GM23338 (cell line): ENCODE measurements around the gene GALNT13.
A peak's percentile ranks its signal among the peaks of the same experiment; 100 is the strongest.

Experiments
- CREB1 ChIP-seq: fragments of 250-450 bp; sonication (Bioruptor Pico); IDR thresholded peaks from 2 replicates; pipeline ENCODE4 v1.5.0; 2020; ENCODE audit warnings: low read depth, mild to moderate bottlenecking, moderate library complexity
- EZH2 ChIP-seq: fragments of 200-600 bp; sonication (generic); IDR thresholded peaks from one replicate; pipeline ENCODE4 v1.8.0; 2017; ENCODE audit warnings: antibody characterized with exemption, mild to moderate bottlenecking, low read depth; ENCODE audit not compliant: unreplicated experiment
- EZH2phosphoT487 ChIP-seq: fragments of 200-600 bp; sonication (generic); IDR thresholded peaks from one replicate; pipeline ENCODE4 v1.8.1; 2018; ENCODE audit warnings: antibody characterized with exemption; ENCODE audit not compliant: unreplicated experiment
- JUNB ChIP-seq: IDR thresholded peaks from one replicate; pipeline ENCODE4 v1.6.1; 2016; ENCODE audit warnings: antibody characterized with exemption; ENCODE audit not compliant: unreplicated experiment
- POLR2AphosphoS5 ChIP-seq: IDR thresholded peaks from 2 replicates; pipeline ENCODE4 v1.6.1; 2016; ENCODE audit warnings: antibody characterized with exemption, low read depth
- ZNF331 ChIP-seq: fragments of 250-450 bp; sonication (Bioruptor Pico); IDR thresholded peaks from 2 replicates; pipeline ENCODE4 v1.5.0; 2020; ENCODE audit warnings: low read depth, mild to moderate bottlenecking, moderate library complexity
- TF ChIP-seq, protein P1 (sequence below), 2 experiments: fragments of 200-600 bp in 1 of 2; sonication (generic) in 1 of 2; conservative IDR thresholded peaks; 2 replicates each; pipeline versions ENCODE4 v1.5.1 to v1.6.1; 2016 to 2017; ENCODE audit warnings: antibody characterized with exemption in 2 of 2, low read depth in 2 of 2, mild to moderate bottlenecking in 2 of 2, moderate library complexity in 1 of 2
- TF ChIP-seq, protein P2 (sequence below): IDR thresholded peaks from 2 replicates; pipeline ENCODE4 v1.6.1; 2016; ENCODE audit warnings: antibody characterized with exemption
- TF ChIP-seq, protein P3 (sequence below): IDR thresholded peaks from one replicate; pipeline ENCODE4 v1.6.1; 2018; ENCODE audit warnings: antibody characterized with exemption; ENCODE audit not compliant: unreplicated experiment

DNA sequence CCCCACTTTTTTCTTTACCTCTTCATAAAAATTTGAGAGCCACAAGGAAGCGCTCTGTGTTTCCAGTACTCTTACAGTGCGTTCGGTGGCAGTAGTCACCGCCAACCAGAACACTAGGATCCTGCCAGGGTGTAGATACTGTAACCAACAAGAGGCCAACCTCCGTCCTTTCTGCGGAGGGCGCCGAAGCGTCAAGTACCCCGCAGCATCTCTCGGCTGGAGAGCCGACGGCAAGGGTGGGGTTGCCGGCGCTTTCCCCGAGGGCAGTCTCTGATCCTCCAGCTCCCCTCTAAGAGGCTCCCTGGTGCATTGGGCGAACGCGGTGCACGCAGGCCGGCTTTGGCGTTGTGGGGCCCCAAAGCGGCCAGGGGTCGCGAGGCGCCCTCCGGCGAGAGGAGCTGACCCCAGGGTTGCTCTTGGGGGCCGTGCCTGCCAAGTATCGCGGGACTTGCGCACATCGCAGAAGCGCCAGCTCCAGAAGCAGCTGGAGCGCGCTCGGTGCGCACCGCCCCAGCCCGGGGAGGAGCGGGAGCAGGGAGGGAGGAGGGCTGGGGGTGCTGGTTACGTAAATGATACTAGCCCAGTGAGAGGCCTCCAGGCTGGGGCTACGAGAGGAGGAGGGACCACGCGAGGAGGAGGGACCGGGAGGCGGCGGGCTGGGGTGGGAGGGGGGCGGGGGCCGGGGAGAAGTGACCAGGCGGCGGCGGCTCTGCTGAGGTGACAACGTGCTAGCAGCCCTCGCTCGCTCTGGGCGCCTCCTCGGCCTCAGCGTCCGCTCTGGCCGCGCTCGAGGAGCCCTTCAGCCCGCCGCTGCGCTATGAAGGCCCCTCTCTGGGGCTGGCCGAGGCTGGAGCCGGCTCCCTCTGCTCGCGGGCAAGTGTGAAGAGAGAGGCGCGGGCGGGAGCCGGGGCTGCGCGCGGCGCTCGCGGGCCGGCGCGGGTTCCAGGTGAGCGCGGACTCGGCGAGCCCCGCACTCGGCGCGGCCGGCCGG is at the start of gene GALNT13:
- TF ChIP-seq, protein P1, sequence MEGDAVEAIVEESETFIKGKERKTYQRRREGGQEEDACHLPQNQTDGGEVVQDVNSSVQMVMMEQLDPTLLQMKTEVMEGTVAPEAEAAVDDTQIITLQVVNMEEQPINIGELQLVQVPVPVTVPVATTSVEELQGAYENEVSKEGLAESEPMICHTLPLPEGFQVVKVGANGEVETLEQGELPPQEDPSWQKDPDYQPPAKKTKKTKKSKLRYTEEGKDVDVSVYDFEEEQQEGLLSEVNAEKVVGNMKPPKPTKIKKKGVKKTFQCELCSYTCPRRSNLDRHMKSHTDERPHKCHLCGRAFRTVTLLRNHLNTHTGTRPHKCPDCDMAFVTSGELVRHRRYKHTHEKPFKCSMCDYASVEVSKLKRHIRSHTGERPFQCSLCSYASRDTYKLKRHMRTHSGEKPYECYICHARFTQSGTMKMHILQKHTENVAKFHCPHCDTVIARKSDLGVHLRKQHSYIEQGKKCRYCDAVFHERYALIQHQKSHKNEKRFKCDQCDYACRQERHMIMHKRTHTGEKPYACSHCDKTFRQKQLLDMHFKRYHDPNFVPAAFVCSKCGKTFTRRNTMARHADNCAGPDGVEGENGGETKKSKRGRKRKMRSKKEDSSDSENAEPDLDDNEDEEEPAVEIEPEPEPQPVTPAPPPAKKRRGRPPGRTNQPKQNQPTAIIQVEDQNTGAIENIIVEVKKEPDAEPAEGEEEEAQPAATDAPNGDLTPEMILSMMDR (conservative IDR thresholded peaks at IDR 0.05; ENCODE audit: low read depth in 2 of 2) = no peak
- TF ChIP-seq EZH2 (no peak), EZH2phosphoT487 (no peak), JUNB (no peak), ZNF331 (no peak), POLR2AphosphoS5 (peak; percentile 52), CREB1 (CRISPR knock-in tag) (no peak; the same call in 1 of the 2 replicates)
- TF ChIP-seq, protein P2, sequence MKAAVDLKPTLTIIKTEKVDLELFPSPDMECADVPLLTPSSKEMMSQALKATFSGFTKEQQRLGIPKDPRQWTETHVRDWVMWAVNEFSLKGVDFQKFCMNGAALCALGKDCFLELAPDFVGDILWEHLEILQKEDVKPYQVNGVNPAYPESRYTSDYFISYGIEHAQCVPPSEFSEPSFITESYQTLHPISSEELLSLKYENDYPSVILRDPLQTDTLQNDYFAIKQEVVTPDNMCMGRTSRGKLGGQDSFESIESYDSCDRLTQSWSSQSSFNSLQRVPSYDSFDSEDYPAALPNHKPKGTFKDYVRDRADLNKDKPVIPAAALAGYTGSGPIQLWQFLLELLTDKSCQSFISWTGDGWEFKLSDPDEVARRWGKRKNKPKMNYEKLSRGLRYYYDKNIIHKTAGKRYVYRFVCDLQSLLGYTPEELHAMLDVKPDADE = no peak
- TF ChIP-seq, protein P3, sequence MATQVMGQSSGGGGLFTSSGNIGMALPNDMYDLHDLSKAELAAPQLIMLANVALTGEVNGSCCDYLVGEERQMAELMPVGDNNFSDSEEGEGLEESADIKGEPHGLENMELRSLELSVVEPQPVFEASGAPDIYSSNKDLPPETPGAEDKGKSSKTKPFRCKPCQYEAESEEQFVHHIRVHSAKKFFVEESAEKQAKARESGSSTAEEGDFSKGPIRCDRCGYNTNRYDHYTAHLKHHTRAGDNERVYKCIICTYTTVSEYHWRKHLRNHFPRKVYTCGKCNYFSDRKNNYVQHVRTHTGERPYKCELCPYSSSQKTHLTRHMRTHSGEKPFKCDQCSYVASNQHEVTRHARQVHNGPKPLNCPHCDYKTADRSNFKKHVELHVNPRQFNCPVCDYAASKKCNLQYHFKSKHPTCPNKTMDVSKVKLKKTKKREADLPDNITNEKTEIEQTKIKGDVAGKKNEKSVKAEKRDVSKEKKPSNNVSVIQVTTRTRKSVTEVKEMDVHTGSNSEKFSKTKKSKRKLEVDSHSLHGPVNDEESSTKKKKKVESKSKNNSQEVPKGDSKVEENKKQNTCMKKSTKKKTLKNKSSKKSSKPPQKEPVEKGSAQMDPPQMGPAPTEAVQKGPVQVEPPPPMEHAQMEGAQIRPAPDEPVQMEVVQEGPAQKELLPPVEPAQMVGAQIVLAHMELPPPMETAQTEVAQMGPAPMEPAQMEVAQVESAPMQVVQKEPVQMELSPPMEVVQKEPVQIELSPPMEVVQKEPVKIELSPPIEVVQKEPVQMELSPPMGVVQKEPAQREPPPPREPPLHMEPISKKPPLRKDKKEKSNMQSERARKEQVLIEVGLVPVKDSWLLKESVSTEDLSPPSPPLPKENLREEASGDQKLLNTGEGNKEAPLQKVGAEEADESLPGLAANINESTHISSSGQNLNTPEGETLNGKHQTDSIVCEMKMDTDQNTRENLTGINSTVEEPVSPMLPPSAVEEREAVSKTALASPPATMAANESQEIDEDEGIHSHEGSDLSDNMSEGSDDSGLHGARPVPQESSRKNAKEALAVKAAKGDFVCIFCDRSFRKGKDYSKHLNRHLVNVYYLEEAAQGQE = no peak
